Measurements from ENCODE around the gene CEP68. TPM values are rescaled to one million over a fixed set of nuclear protein-coding genes. Genes with fewer than 3 reads are reported as not detected.
A peak's percentile ranks its signal among the peaks of the same experiment; 100 is the strongest.

The CEP68 gene
- total and polyA plus RNA-seq, 8 donors = 4.4 to 13.2 (median 10.1) TPM

- Histone ChIP-seq H3K36me3 (peaks cover 0 to 20% (median 0%) of the 10 kb centered on the region in 3 donors), H3K27me3 (no peaks in the 10 kb centered on the region), H3K4me1 (peaks cover 0 to 17% (median 15%) of the 10 kb centered on the region in 3 donors), H3K27ac (no peak overlapping the region), H3K4me3 (no peak overlapping the region), H3K9me3 (no peaks in the 10 kb centered on the region)
- peak; percentile 44 to 62 (median 60) for ATAC-seq
- no peak for DNase-seq
- 50 to 52% methylated on average over 6 of the region's 6 CpGs for WGBS, 2 donors
- TF ChIP-seq CTCF (IDR thresholded peaks at IDR 0.05) = no peak
- intact Hi-C loops (cut with DNase I) = no loop called here
- no peak for FAIRE-seq
These were observed 46.9 kb downstream of the CEP68 start for GRCh38 chr2:65103013-65103715.

GRCh38 chr2:65107530-65107929, 51.3 kb downstream of the CEP68 start:
- WGBS, 2 donors = 88 to 89% methylated on average over 5 of the region's 5 CpGs
- no peak for TF ChIP-seq CTCF (IDR thresholded peaks at IDR 0.05)
- no peak for DNase-seq
- no peak overlapping the region for H3K27ac ChIP-seq
- ATAC-seq = no peak
- H3K9me3 ChIP-seq = no peaks in the 10 kb centered on the region
- intact Hi-C loops (cut with DNase I) = no loop called here
- no peak overlapping the region for H3K4me3 ChIP-seq
- no peak for FAIRE-seq
- peaks cover 0 to 10% (median 0%) of the 10 kb centered on the region in 3 donors for H3K36me3 ChIP-seq
- H3K4me1 ChIP-seq = peaks cover 8 to 24% (median 9%) of the 10 kb centered on the region in 3 donors
- no peaks in the 10 kb centered on the region for H3K27me3 ChIP-seq

- intact Hi-C loops (cut with DNase I) = no loop called here
- 42 to 44% methylated on average over 6 of the region's 6 CpGs for WGBS, 2 donors
- H3K36me3 ChIP-seq = no peaks in the 10 kb centered on the region
- no peaks in the 10 kb centered on the region for H3K27me3 ChIP-seq
- H3K4me1 ChIP-seq = peaks cover 2 to 27% (median 22%) of the 10 kb centered on the region in 3 donors
- DNase-seq (no peak), ATAC-seq (peak in 3 of 4 donors; percentile 14 to 49 (median 36)), FAIRE-seq (no peak)
- no peak for TF ChIP-seq CTCF (IDR thresholded peaks at IDR 0.05)
- no peak overlapping the region for H3K4me3 ChIP-seq
- H3K9me3 ChIP-seq = no peaks in the 10 kb centered on the region
- H3K27ac ChIP-seq = no peak overlapping the region
These were observed 52.6 kb downstream of the CEP68 start for GRCh38 chr2:65108780-65109179.

GRCh38 chr2:65112633-65113032, 56.4 kb downstream of the CEP68 start:
- DNase-seq = no peak
- ATAC-seq = no peak
- Histone ChIP-seq H3K4me1 (peaks cover 3 to 41% (median 22%) of the 10 kb centered on the region in 3 donors), H3K4me3 (no peak overlapping the region), H3K36me3 (no peaks in the 10 kb centered on the region), H3K9me3 (no peaks in the 10 kb centered on the region), H3K27me3 (no peaks in the 10 kb centered on the region), H3K27ac (no peak overlapping the region)
- TF ChIP-seq CTCF (IDR thresholded peaks at IDR 0.05) = no peak
- intact Hi-C loops (cut with DNase I) = no loop called here
- WGBS, 2 donors = 39 to 41% methylated on average over 3 of the region's 3 CpGs
- FAIRE-seq = no peak

GRCh38 chr2:65113229-65113628, 57.0 kb downstream of the CEP68 start:
- no peaks in the 10 kb centered on the region for H3K36me3 ChIP-seq
- no peak overlapping the region for H3K27ac ChIP-seq
- no peak for TF ChIP-seq CTCF (IDR thresholded peaks at IDR 0.05)
- no peak overlapping the region for H3K4me3 ChIP-seq
- peaks cover 3 to 44% (median 22%) of the 10 kb centered on the region in 3 donors for H3K4me1 ChIP-seq
- no peak for FAIRE-seq
- H3K9me3 ChIP-seq = no peaks in the 10 kb centered on the region
- no peak for DNase-seq
- 82 to 91% methylated on average over 4 of the region's 4 CpGs for WGBS, 2 donors
- no peaks in the 10 kb centered on the region for H3K27me3 ChIP-seq
- ATAC-seq = peak in 1 of 4 donors; percentile 34
- intact Hi-C loops (cut with DNase I) = no loop called here
